ENCODE measurements around the gene RNF181.

GRCh38 chr2:85560812-85561279, 34.7 kb upstream of the RNF181 start:
- TF ChIP-seq EZH2 (IDR thresholded peaks at IDR 0.05; ENCODE audit: low read length) (no peak), CTCF (optimal IDR thresholded peaks at IDR 0.05 in 1 of 3, IDR thresholded peaks at IDR 0.05 in 1 of 3, conservative IDR thresholded peaks at IDR 0.05 in 1 of 3; ENCODE audit: extremely low read depth in 1 of 3, insufficient read depth in 2 of 3, low read length in 3 of 3) (no peak)
